SW480 (cell line): ENCODE measurements around the gene STK11.

Source experiments
- DNase-seq: peaks from one replicate; pipeline ENCODE4 v3.0.0-alpha.2; 2016; ENCODE audit warnings: low spot score

STK11 gene

GRCh38 chr19:1251330-1252220 lies 46.0 kb downstream of the STK11 start:
- no peak for DNase-seq

DNA sequence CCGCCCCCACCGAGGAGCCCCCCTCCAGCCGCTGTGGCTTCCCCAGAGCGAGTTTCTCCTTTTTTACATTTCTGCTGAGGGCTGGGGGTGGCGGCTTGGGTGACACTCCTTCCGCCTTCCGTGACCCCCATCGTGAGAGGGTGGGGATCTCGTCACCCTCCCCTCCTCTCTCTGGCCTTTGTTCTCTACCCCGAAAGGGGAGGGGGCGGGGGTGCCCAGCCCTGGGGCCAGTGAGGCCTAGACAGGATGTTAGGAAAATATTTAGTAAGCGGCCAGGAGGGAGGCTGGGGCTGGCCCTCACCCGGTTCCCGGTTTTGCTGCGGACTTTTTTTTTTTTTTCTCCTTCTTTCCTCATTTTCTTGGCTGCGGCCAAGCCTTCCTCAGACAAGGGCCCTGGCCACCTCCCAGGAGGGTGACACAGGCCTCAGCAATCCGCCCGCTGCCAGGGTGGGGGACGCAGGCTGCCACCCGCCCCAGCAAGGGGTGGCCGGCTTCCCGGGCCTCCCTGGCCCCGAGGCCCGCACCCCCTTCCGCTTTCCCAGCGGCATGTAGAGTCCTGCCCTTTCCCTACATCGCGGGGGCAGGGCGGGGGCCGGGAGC lies 46.7 kb downstream of the STK11 start:
- peak; percentile 53 for DNase-seq

GRCh38 chr19:1252821-1253513 lies 47.4 kb downstream of the STK11 start:
- DNase-seq, result peak; percentile 71

DNA sequence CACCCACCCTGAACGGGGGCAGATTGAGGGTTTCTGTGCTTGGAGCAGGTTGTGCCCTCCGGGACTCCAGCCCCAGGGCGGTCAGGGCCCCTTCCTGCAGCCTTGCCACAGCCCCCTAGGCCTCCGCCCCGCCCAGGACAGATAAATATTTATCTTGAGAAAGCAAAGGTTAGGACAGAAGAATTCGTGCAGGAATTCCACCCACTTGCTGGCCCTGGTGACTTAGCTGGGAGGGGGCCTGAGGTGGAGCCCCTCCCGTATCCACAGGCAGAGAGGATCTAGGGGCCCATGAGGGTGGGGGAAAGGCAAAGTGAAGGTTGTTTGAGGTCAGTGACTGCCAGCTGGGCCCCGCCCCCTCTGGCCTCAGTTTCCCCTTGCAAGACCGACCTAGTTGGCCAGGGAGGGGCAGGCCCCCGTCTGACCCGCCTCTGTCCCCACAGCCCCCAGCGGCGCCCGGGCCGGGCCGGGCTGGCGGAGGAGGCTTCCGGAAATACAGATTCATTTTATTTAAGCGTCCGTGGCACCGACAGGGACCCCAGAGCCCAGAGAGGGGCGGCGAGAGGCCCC lies 48.0 kb downstream of the STK11 start:
- no peak for DNase-seq

DNA sequence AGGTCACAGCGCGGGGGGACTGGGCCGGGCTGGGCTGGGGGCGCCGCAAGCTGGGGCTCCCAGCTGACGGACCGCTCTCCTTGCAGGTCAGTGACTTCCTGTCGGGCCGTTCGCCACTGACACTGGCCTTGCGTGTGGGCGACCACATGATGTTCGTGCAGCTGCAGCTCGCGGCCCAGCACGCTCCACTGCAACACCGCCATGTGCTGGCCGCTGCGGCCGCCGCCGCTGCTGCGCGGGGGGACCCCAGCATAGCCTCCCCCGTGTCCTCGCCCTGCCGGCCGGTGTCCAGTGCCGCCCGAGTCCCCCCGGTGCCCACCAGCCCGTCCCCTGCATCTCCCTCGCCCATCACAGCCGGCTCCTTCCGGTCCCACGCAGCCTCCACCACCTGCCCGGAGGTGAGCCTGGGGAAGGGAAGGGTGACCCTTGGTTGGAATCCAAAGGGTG lies 48.5 kb downstream of the STK11 start:
- no peak for DNase-seq

GRCh38 chr19:1254530-1255185 lies 49.1 kb downstream of the STK11 start:
- no peak for DNase-seq

- DNase-seq, result no peak
These were observed 49.9 kb downstream of the STK11 start for GRCh38 chr19:1255186-1256161.

GRCh38 chr19:1256646-1257474 lies 51.3 kb downstream of the STK11 start:
- DNase-seq, result no peak

DNA sequence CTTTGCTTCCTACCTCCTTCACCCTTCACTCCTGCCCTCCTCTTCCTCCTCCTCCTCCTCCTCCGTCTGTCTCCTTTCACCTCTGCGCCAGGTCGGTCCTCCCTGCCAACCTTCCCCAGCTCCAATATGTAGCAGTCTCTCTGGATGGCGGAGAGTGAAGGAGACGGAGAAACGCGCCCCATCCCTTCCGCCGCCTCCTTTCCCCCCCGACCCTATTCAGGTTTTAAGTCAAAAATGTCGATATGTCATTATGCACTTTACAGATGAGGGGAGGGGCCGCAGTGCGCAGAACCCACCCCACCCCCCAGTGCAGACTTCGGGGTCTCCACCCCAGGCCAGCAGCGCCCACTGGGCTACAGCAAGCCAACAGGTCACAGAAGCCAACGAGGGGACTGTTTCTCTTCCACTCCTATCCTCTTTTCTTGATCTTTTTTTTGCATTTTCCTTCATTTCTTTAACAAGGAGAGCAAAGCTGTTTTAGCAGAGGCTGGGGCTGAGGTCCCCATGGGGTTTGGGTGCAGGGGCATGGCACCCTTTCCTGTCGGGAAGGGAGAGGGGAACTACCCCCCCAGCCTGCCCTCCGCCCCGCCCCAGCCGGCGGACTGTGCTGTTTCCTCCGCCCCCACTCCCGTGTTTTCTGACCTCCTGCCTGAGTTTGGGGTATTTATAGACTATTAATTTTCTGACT lies 52.0 kb downstream of the STK11 start:
- no peak for DNase-seq

GRCh38 chr19:1258163-1258492 lies 52.5 kb downstream of the STK11 start:
- no peak for DNase-seq

GRCh38 chr19:1258707-1259205 lies 53.2 kb downstream of the STK11 start:
- DNase-seq, result no peak

- peak; percentile 81 for DNase-seq
These were observed 53.8 kb downstream of the STK11 start for GRCh38 chr19:1259206-1259875.

GRCh38 chr19:1259876-1260748 lies 54.5 kb downstream of the STK11 start:
- DNase-seq, result no peak

DNA sequence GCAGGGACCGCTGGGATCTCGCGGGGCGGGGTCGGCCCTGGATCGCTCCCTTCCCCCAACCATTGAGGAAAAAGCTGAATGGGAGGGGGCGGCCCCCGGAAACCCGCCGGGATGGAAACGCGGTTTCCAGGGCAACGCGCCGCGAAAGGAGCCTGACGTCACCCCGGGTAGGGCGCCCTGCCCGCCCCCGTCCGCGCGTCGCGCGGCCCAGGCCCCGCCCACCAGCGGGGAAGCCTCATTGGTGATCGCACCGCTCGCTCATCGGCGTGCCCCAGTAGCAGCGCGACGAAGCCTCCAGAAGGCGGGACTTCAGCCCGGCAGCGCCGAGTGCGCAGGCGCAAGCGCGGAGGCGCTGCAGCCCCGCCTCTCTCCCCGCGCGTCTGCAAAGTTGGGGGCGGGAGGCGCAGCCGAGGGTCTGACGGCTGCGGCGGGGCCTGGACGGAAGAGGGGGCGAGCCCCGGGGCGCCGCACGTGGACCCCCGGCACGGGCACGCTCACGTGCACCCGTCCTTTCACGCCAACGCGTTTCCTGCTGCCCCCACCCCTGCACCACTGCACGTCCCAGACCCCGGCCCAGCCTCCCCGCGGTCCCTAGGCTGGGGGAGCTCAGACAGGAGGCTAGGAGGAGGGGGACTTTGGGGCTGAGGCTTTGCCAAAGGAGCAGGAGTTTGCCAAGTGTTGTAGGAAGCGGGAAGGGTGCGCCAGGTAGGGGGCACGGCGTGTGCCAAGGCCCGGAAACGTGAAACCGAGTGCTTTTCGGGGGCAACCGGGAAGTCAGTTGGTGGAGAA lies 55.4 kb downstream of the STK11 start:
- peak; percentile 83 for DNase-seq

GRCh38 chr19:1261538-1261797 lies 55.9 kb downstream of the STK11 start:
- DNase-seq, result no peak

DNA sequence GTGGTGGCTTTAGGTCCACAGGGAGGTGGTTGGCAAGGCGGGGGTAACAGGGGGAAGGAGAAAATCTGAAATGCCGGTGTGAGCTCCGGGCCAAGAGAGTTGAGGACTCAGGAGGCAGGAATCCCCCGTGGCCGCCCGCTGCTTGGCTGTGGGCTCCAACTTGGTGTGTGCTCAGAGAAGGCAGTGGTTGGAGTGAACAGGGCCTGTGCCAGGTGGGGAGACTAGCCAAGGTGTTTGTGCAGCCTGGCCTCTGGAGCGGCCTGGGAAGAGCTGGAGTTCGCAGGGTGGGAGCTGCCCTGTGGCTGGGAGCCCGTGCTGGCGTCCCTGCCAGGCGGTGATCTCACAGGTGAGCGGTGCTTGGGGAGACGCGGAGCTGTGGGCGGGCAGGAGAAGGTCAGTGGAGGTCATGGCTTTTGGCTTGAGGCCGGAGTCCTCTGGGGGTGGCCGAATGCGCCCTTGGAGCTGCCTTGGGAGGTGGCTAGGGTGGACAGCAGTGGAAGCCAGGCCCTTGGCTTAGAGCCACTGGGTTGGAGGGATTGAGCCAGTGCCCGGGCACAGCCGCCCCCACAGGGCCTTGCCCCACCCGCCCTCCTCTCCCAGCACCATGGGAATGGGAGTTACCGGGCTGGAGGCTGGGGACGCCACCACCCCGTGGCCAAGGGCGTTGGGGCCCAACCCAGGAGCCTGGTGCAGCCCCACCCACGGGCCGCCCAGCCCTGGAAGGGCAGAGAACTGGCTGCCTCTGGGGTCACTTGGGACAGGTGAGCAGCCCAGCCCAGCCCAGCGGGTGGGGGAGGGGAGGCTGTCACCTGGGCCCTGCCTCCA lies 56.4 kb downstream of the STK11 start:
- DNase-seq, result peak; percentile 77
